IMR-90 (cell line): ENCODE results near the gene TRIO. TPM values are rescaled to one million over a fixed set of nuclear protein-coding genes. Genes with fewer than 3 reads are reported as not detected.

Experiments used
- ATAC-seq: fragments of 200-7000 bp; cut with Tn5 transposase; 2 replicates; pipeline ENCODE4 v1.9.1; 2020; ENCODE audit warnings: low read depth, mild to moderate bottlenecking, moderate library complexity
- BruUV-seq: library from RNA; stranded (reverse); fragments of 400-500 nt; replicated peaks from 2 replicates; lab custom pipeline; 2021; lab: Mats Ljungman, UMichigan
- CTCF ChIA-PET: fragments of 300-600 bp; formaldehyde crosslinking; extraction: SDS; loops from one replicate; lab custom pipeline; 2021; ENCODE audit warnings: antibody characterized with exemption; lab: Yijun Ruan, JAX
- POLR2A ChIA-PET: fragments of 300-600 bp; sonication (Branson Sonifier 250); formaldehyde crosslinking; loops from one replicate; lab custom pipeline; 2022; ENCODE audit warnings: antibody characterized with exemption; ENCODE audit not compliant: unreplicated experiment; lab: Charles Lee
- DNase-seq: peaks from one replicate; pipeline ENCODE4 v3.0.0; 2013
- H2AFZ ChIP-seq: replicated peaks from 2 replicates; pipeline ENCODE3; 2013; ENCODE audit warnings: low read length, mild to moderate bottlenecking; ENCODE audit not compliant: poor library complexity
- H2AK5ac ChIP-seq: 2 replicates; pipeline ENCODE4 v1.6.1; 2013; ENCODE audit warnings: low read depth, low read length, inconsistent platforms
- H2AK9ac ChIP-seq: replicated peaks from 2 replicates; pipeline ENCODE3; 2013; ENCODE audit warnings: mild to moderate bottlenecking, low read depth, low read length, moderate library complexity; ENCODE audit not compliant: poor library complexity
- H2BK120ac ChIP-seq: 2 replicates; pipeline ENCODE4 v1.6.1; 2013; ENCODE audit warnings: low read depth, low read length, inconsistent platforms
- H2BK15ac ChIP-seq: 3 replicates; pipeline ENCODE4 v1.6.1; 2013; ENCODE audit warnings: low read depth, low read length, inconsistent platforms
- H2BK20ac ChIP-seq: 2 replicates; pipeline ENCODE4 v1.6.1; 2013; ENCODE audit warnings: low read depth, mild to moderate bottlenecking, inconsistent platforms, low read length, moderate library complexity
- H2BK5ac ChIP-seq: 2 replicates; pipeline ENCODE4 v1.6.1; 2013; ENCODE audit warnings: mild to moderate bottlenecking, low read depth, low read length, inconsistent platforms; ENCODE audit not compliant: poor library complexity, severe bottlenecking
- H3K14ac ChIP-seq: replicated peaks from 2 replicates; pipeline ENCODE4 v1.6.1; 2013; ENCODE audit warnings: low read depth, low read length, inconsistent platforms
- H3K18ac ChIP-seq: 2 replicates; pipeline ENCODE4 v1.6.1; 2013; ENCODE audit warnings: low read depth, low read length, control low read depth
- H3K23ac ChIP-seq: 2 replicates; pipeline ENCODE4 v1.6.1; 2013; ENCODE audit warnings: low read depth, low read length, inconsistent platforms
- H3K27ac ChIP-seq: 2 replicates; pipeline ENCODE4 v1.5.1; 2013; ENCODE audit warnings: mild to moderate bottlenecking, control low read depth, low read length; ENCODE audit not compliant: insufficient read depth
- H3K27me3 ChIP-seq: 2 replicates; pipeline ENCODE4 v1.6.1; 2013; ENCODE audit warnings: low read length; ENCODE audit not compliant: control insufficient read depth, insufficient read depth
- H3K36me3 ChIP-seq: 2 replicates; pipeline ENCODE4 v1.6.1; 2013; ENCODE audit warnings: low read length, mixed read lengths; ENCODE audit not compliant: control insufficient read depth, insufficient read depth
- H3K4ac ChIP-seq: 2 replicates; pipeline ENCODE4 v1.6.1; 2013; ENCODE audit warnings: low read depth, low read length, inconsistent platforms
- H3K4me1 ChIP-seq: 2 replicates; pipeline ENCODE4 v1.6.1; 2013; ENCODE audit warnings: low read length, mixed read lengths; ENCODE audit not compliant: control insufficient read depth, insufficient read depth
- H3K4me2 ChIP-seq: 2 replicates; pipeline ENCODE4 v1.6.1; 2013; ENCODE audit warnings: low read depth, mild to moderate bottlenecking, control low read depth, low read length, moderate library complexity
- H3K4me3 ChIP-seq: 2 replicates; pipeline ENCODE4 v1.5.1; 2013; ENCODE audit warnings: low read depth, mild to moderate bottlenecking, control low read depth, low read length, moderate library complexity; ENCODE audit not compliant: insufficient read depth
- H3K56ac ChIP-seq: 2 replicates; pipeline ENCODE4 v1.6.1; 2013; ENCODE audit warnings: low read length, inconsistent platforms; ENCODE audit not compliant: insufficient read depth; ENCODE audit errors: extremely low read depth
- H3K79me1 ChIP-seq, 2 experiments: 2 replicates each; pipeline ENCODE4 v1.6.1; 2013; ENCODE audit warnings: low read length in 2 of 2, inconsistent platforms in 1 of 2, low read depth in 1 of 2
- H3K9ac ChIP-seq: 2 replicates; pipeline ENCODE4 v1.6.1; 2013; ENCODE audit warnings: low read depth, low read length, control low read depth
- H3K9me1 ChIP-seq: 2 replicates; pipeline ENCODE4 v1.6.1; 2013; ENCODE audit warnings: low read length, inconsistent platforms; ENCODE audit not compliant: insufficient read depth
- H3K9me3 ChIP-seq: 2 replicates; pipeline ENCODE4 v1.6.1; 2013; ENCODE audit warnings: low read length; ENCODE audit not compliant: control insufficient read depth, insufficient read depth
- H4K20me1 ChIP-seq: 2 replicates; pipeline ENCODE4 v1.6.1; 2013; ENCODE audit warnings: low read length, inconsistent platforms; ENCODE audit not compliant: insufficient read depth
- H4K5ac ChIP-seq: 2 replicates; pipeline ENCODE4 v1.6.1; 2013; ENCODE audit warnings: mild to moderate bottlenecking, low read depth, low read length, control low read depth
- H4K8ac ChIP-seq, 2 experiments: 2 replicates each; pipeline ENCODE4 v1.6.1; 2013; ENCODE audit warnings: low read depth in 2 of 2, low read length in 2 of 2, control low read depth in 1 of 2, inconsistent platforms in 1 of 2
- H4K91ac ChIP-seq: 2 replicates; pipeline ENCODE4 v1.6.1; 2013; ENCODE audit warnings: low read depth, low read length, inconsistent platforms; ENCODE audit not compliant: insufficient read depth
- CTCF ChIP-seq: conservative IDR thresholded peaks from 2 replicates; pipeline ENCODE4 v1.5.1; 2012; ENCODE audit warnings: mild to moderate bottlenecking, low read depth, low read length, improper control_type of control experiment
- NFE2L2 ChIP-seq: fragments of 150-350 bp; IDR thresholded peaks from 2 replicates; pipeline ENCODE4 v1.6.1; 2016; ENCODE audit warnings: low read depth, mild to moderate bottlenecking, low read length
- WGBS, 2 experiments: methylation state at CpG; one replicate each; pipeline versions ENCODE4 v1.1.5 to v1.1.7; 2013; ENCODE audit warnings: missing lambda C conversion rate in 2 of 2; ENCODE audit not compliant: insufficient read length in 1 of 2; ENCODE audit errors: extremely low coverage in 2 of 2; 5-methylcytosine and 5-hydroxymethylcytosine counted together
- dilution Hi-C: fragments of 300-500 bp; cut with HindIII; formaldehyde crosslinking; loops from one replicate; pipeline ENCODE4 v1.14.3; 2018; ENCODE audit warnings: low sequenced_read_pairs; ENCODE audit not compliant: unreplicated experiment
- in situ Hi-C: fragments of 300-500 bp; cut with MboI; formaldehyde crosslinking; loops from 3 replicates; pipeline ENCODE4 v1.14.3; 2019; ENCODE audit warnings: low sequenced_read_pairs, inconsistent platforms, mixed read lengths
- intact Hi-C: fragments of 100-400 bp; cut with micrococcal nuclease; formaldehyde crosslinking; loops from 2 replicates; pipeline ENCODE4 v1.10.0; 2022
- polyA plus RNA-seq, 3 experiments: library from polyadenylated mRNA; depleted of rRNA; stranded (reverse); fragments of >200 nt; gene quantifications; 2 replicates each; pipeline ENCODE4 v1.2.3, GENCODE V29; 2012; ENCODE audit warnings: low replicate concordance in 1 of 3
- total RNA-seq: library from RNA; depleted of rRNA; stranded (reverse); fragments of >200 nt; gene quantifications from 2 replicates; pipeline ENCODE4 v1.2.3, GENCODE V29; 2012

The TRIO gene
- total and polyA plus RNA-seq, 2 of the 4 experiments (the other 2 are of a cell fraction) = 206 to 522 TPM

DNA sequence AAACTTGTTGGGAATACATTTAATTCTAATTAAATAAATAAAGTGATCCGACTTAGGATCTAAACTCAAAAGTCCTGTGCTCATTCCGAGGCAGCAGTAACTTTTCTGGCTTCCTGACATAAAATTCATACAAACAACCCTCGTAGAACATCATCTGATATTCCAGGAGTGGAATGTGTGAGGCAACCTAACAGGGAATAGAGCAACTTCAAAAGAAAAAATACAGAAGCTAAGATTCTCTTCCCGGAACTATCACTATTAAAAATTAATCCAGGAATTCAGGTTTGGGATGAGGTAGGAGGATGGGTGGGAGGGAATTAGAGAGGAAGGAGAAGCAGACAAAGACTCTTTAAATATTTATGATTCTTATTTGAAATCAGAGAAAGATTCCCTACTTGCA is 32.9 kb upstream of the TRIO start:
- Histone ChIP-seq H4K5ac (no peak overlapping the region), H3K4ac (no peak overlapping the region; the same call in 1 of the 2 replicates), H3K23ac (peak overlapping the region; percentile 45; the same call in 1 of the 2 replicates), H2AFZ (no peak overlapping the region), H3K27ac (no peak overlapping the region; the same call in 1 of the 2 replicates), H2AK9ac (no peak overlapping the region), H2AK5ac (no peak overlapping the region), H2BK120ac (peak overlapping the region; percentile 76; the same call in 1 of the 2 replicates), H4K91ac (peak overlapping the region; percentile 52; the same call in 1 of the 2 replicates), H3K27me3 (no peaks in the 10 kb centered on the region), H4K20me1 (no peaks in the 10 kb centered on the region), H2BK15ac (peak overlapping the region; percentile 16), H3K4me2 (no peak overlapping the region), H3K9me1 (peaks cover 4% of the 10 kb centered on the region; the same call in 1 of the 2 replicates), H3K14ac (0 out of 2 replicates have a peak overlapping the region, but pooled peaks have one; percentile 26), H3K79me1 (peaks cover 15 to 39% of the 10 kb centered on the region in 2 experiments), H3K9me3 (peaks cover 6% of the 10 kb centered on the region; the same call in 1 of the 2 replicates), H3K4me1 (peaks cover 11% of the 10 kb centered on the region), H2BK5ac (peak overlapping the region; percentile 98), H3K9ac (no peak overlapping the region; the same call in 1 of the 2 replicates), H3K36me3 (no peaks in the 10 kb centered on the region), H3K4me3 (no peak overlapping the region), H2BK20ac (peak overlapping the region; percentile 30; the same call in 1 of the 2 replicates), H3K56ac (0 out of 2 replicates have a peak overlapping the region, but pooled peaks have one; percentile 5), H4K8ac (peak overlapping the region; percentile 18 to 50; a peak in 2 of 4 replicates), H3K18ac (peak overlapping the region; percentile 10; the same call in 1 of the 2 replicates)
- POLR2A ChIA-PET = no interaction called here
- intact Hi-C loops (loop anchor here (1.0 kb wide), 1 partner anchor 31 kb away; no protein-coding TSS in a partner anchor), dilution Hi-C loops (no loop called here), in situ Hi-C loops (loop anchor here (25.0 kb wide), 1 partner anchor 552 kb away; the partner anchor contains the start of gene OTULIN)
- CTCF ChIA-PET = interaction anchor here (0.5 to 1.9 kb wide), 2 partner anchors 29 to 473 kb away, joined by 4 to 7 read pairs; no protein-coding TSS in a partner anchor
- peak; percentile 56 for DNase-seq
- WGBS, 2 experiments = no CpG with 5 or more reads among the region's 4 CpGs
- no TSS peak for BruUV-seq
- TF ChIP-seq NFE2L2 (no peak), CTCF (no peak)
- no peak; the same call in 1 of the 2 replicates for ATAC-seq
